Vagina (tissue), 2 donors: ENCODE results near the gene SOSTDC1. TPM values are rescaled to one million over a fixed set of nuclear protein-coding genes. Genes with fewer than 3 reads are reported as not detected.
"Not testable (repeated sequence)": the region's sequence is repeated elsewhere in the genome, so short reads cannot be mapped to it uniquely, and the experiment has no call there.

ENCODE experiments used
- DNase-seq, 2 donors: peaks; one replicate each; pipeline ENCODE4 v3.0.0-alpha.2; 2017; ENCODE audit errors: extremely low spot score in 2 of 2
- H3K27ac ChIP-seq: fragments of 200-600 bp; sonication (generic); one replicate; pipeline ENCODE4 v1.5.1; 2019
- H3K27me3 ChIP-seq: fragments of 200-600 bp; sonication (generic); one replicate; pipeline ENCODE4 v1.5.1; 2019
- H3K36me3 ChIP-seq, 2 donors: fragments of 200-600 bp; sonication (generic); one replicate each; pipeline ENCODE4 v1.5.1; 2017 to 2019
- H3K4me1 ChIP-seq: fragments of 200-600 bp; sonication (generic); one replicate; pipeline ENCODE4 v1.5.1; 2019
- H3K4me3 ChIP-seq, 2 donors: fragments of 200-600 bp; sonication (generic); 1 replicate in 1 of 2; 2 replicates in 1 of 2; pipeline ENCODE4 v1.5.1; 2016 to 2019
- H3K9me3 ChIP-seq: fragments of 200-600 bp; sonication (generic); one replicate; pipeline ENCODE4 v1.5.1; 2019
- POLR2A ChIP-seq, 2 donors: fragments of 450-650 bp; IDR thresholded peaks; one replicate each; pipeline ENCODE4 v1.6.1; 2017; ENCODE audit warnings: antibody characterized with exemption in 2 of 2, mild to moderate bottlenecking in 2 of 2, moderate library complexity in 2 of 2
- POLR2AphosphoS5 ChIP-seq, 2 donors: sonication (generic); formaldehyde crosslinking; IDR thresholded peaks; one replicate each; pipeline ENCODE4 v1.9.0; 2017; ENCODE audit warnings: antibody characterized with exemption in 2 of 2, mild to moderate bottlenecking in 2 of 2, low read depth in 1 of 2; ENCODE audit not compliant: insufficient read depth in 1 of 2
- intact Hi-C: fragments of 100-400 bp; cut with DNase I; formaldehyde crosslinking; loops from one replicate; pipeline ENCODE4 v1.15.1; 2023
- total RNA-seq: library from RNA; depleted of rRNA; stranded (reverse); fragments of >200 nt; gene quantifications from one replicate; pipeline ENCODE4 v1.2.3, GENCODE V29; 2016
- TF ChIP-seq, protein P1 (sequence below), 3 experiments: fragments of 450-650 bp in 2 of 3; fragments of 200-600 bp in 1 of 3; sonication (generic) in 1 of 3; IDR thresholded peaks; one replicate each; pipeline ENCODE4 v1.5.1; 2017 to 2019; ENCODE audit warnings: antibody characterized with exemption in 3 of 3, mild to moderate bottlenecking in 2 of 3, moderate library complexity in 2 of 3

The SOSTDC1 gene
- total RNA-seq, 1 donor from 2014 or later = 5.9 TPM

DNA sequence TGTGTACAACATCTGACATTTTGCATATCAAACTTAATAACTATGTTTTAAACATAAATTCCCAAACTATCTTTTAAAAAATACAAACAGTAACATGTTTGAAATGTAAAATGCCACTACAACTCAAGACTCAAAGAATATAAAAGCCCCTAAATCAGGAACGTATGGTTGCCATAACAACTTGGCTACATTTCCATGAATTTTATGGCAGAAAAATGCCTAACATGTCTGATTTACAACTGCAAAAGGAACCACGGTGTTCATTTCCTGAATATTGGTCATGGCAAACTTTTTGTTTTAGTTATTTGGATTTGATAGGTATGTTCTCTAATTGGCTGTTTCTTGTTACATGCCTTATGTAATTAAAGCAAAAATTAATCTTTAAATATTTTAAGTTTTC lies 2.0 kb downstream of the SOSTDC1 start:
- intact Hi-C loops = no loop called here
- Histone ChIP-seq H3K4me3 (no peak overlapping the region), H3K4me1 (no peaks in the 10 kb centered on the region), H3K27ac (no peak overlapping the region), H3K9me3 (no peaks in the 10 kb centered on the region), H3K27me3 (no peaks in the 10 kb centered on the region), H3K36me3 (no peaks in the 10 kb centered on the region)
- DNase-seq = no peak
- TF ChIP-seq POLR2AphosphoS5 (IDR thresholded peaks at IDR 0.05; ENCODE audit: insufficient read depth in 1 of 2, low read depth in 1 of 2) (no peak), POLR2A (IDR thresholded peaks at IDR 0.05) (no peak)
- TF ChIP-seq, protein P1, sequence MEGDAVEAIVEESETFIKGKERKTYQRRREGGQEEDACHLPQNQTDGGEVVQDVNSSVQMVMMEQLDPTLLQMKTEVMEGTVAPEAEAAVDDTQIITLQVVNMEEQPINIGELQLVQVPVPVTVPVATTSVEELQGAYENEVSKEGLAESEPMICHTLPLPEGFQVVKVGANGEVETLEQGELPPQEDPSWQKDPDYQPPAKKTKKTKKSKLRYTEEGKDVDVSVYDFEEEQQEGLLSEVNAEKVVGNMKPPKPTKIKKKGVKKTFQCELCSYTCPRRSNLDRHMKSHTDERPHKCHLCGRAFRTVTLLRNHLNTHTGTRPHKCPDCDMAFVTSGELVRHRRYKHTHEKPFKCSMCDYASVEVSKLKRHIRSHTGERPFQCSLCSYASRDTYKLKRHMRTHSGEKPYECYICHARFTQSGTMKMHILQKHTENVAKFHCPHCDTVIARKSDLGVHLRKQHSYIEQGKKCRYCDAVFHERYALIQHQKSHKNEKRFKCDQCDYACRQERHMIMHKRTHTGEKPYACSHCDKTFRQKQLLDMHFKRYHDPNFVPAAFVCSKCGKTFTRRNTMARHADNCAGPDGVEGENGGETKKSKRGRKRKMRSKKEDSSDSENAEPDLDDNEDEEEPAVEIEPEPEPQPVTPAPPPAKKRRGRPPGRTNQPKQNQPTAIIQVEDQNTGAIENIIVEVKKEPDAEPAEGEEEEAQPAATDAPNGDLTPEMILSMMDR (IDR thresholded peaks at IDR 0.05) = no peak

- H3K27ac ChIP-seq = no peak overlapping the region
- no peaks in the 10 kb centered on the region for H3K36me3 ChIP-seq
- TF ChIP-seq, protein P1 (IDR thresholded peaks at IDR 0.05) = no peak
- TF ChIP-seq POLR2A (IDR thresholded peaks at IDR 0.05) (no peak), POLR2AphosphoS5 (IDR thresholded peaks at IDR 0.05; ENCODE audit: insufficient read depth in 1 of 2, low read depth in 1 of 2) (no peak)
- no peak overlapping the region for H3K4me3 ChIP-seq
- no peak for DNase-seq
- intact Hi-C loops = no loop called here
- no peaks in the 10 kb centered on the region for H3K4me1 ChIP-seq
- no peaks in the 10 kb centered on the region for H3K9me3 ChIP-seq
- no peaks in the 10 kb centered on the region for H3K27me3 ChIP-seq
These were observed 3.1 kb downstream of the SOSTDC1 start for GRCh38 chr7:16462431-16462889.

DNA sequence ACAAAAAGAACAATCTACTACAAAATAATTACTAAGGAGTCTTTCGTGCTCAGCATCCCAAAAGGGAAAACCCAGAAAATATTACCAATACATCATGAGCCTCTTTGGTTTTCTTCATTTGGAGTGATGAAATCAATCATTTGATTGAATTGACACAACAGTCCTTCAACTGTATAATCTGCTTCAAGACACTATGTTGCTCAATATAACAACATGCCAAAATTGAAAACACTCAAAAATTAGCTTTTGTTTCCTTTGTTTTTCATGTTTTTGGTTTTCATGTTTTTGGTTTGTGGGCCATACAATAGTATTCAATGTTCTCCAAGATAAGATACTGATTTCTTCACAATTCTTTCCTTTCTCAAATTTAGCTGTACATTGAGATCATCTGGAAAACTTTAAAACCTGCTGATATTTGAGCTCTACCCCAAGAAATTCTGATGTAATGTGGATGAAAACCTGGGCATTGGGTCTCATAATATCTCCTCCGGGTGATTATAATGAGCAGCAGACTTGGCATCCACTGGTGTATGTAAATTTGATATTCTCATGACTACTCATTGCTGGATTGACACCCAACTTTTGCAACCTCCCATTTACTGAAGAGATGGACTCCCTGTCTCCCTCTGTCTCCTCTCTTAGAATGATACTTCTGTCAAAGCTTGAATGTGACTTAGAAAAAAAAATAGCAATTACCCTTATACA lies 4.6 kb downstream of the SOSTDC1 start:
- no peak for TF ChIP-seq POLR2AphosphoS5 (IDR thresholded peaks at IDR 0.05; ENCODE audit: insufficient read depth in 1 of 2, low read depth in 1 of 2)
- no peak for TF ChIP-seq POLR2A (IDR thresholded peaks at IDR 0.05)
- TF ChIP-seq, protein P1 (IDR thresholded peaks at IDR 0.05) = no peak
- Histone ChIP-seq H3K4me1 (no peaks in the 10 kb centered on the region), H3K4me3 (no peak overlapping the region), H3K9me3 (no peaks in the 10 kb centered on the region), H3K27me3 (no peaks in the 10 kb centered on the region), H3K27ac (no peak overlapping the region), H3K36me3 (no peaks in the 10 kb centered on the region)
- no peak for DNase-seq
- intact Hi-C loops = no loop called here

DNA sequence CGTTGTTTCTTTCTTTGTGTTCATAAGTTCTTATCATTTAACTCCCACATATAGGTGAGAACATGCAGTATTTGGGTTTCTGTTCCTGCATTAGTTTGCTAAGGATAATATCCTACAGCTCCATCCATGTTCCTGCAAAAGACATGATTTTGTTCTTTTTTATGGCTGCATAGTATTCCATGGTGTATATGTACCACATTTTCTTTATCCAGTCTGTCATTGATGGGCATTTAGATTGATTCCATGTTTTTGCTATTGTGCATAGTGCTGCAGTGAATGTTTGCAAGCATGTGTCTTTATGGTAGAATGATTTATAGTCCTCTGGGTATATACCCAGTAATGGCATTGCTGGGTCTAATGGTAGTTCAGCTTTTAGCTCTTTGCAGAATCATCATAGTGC lies 9.2 kb downstream of the SOSTDC1 start:
- intact Hi-C loops, H3K36me3 ChIP-seq, DNase-seq, H3K27ac ChIP-seq, H3K4me3 ChIP-seq, H3K9me3 ChIP-seq, H3K27me3 ChIP-seq, H3K4me1 ChIP-seq: not testable (repeated sequence)

DNA sequence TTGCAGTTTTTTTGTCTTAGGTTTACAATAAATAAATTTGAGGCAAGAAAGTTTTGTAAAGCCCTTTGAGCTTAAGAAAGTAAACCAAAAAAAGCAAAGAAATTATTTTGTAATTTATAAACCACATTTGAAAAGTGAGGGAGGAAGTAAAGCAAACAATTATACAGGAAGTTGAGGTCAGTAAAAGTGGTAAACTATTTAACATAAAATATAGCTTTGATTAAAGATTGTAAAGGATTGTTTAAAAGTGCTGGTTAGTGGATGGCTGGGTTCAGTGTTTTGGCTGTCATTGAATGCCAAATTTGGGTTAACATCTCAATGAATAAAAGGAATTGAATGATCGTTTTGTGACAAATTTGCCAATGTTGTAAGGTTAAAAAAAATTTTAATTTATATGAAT lies 9.9 kb downstream of the SOSTDC1 start:
- Histone ChIP-seq H3K4me1 (no peaks in the 10 kb centered on the region), H3K36me3 (no peaks in the 10 kb centered on the region), H3K27ac (no peak overlapping the region), H3K9me3 (no peaks in the 10 kb centered on the region), H3K27me3 (no peaks in the 10 kb centered on the region), H3K4me3 (no peak overlapping the region)
- TF ChIP-seq, protein P1 (IDR thresholded peaks at IDR 0.05) = no peak
- no peak for TF ChIP-seq POLR2AphosphoS5 (IDR thresholded peaks at IDR 0.05; ENCODE audit: insufficient read depth in 1 of 2, low read depth in 1 of 2)
- no peak for TF ChIP-seq POLR2A (IDR thresholded peaks at IDR 0.05)
- intact Hi-C loops = no loop called here
- no peak for DNase-seq
